Measurements from ENCODE around the gene AVPI1. TPM values are rescaled to one million over a fixed set of nuclear protein-coding genes. Genes with fewer than 3 reads are reported as not detected.

Gene AVPI1
- total and polyA plus RNA-seq, 10 of the 15 experiments (the other 5 are each of a cell fraction or from before 2014, with no cell fraction given): 0.08 to 1.4 (median 0.84) TPM

DNA sequence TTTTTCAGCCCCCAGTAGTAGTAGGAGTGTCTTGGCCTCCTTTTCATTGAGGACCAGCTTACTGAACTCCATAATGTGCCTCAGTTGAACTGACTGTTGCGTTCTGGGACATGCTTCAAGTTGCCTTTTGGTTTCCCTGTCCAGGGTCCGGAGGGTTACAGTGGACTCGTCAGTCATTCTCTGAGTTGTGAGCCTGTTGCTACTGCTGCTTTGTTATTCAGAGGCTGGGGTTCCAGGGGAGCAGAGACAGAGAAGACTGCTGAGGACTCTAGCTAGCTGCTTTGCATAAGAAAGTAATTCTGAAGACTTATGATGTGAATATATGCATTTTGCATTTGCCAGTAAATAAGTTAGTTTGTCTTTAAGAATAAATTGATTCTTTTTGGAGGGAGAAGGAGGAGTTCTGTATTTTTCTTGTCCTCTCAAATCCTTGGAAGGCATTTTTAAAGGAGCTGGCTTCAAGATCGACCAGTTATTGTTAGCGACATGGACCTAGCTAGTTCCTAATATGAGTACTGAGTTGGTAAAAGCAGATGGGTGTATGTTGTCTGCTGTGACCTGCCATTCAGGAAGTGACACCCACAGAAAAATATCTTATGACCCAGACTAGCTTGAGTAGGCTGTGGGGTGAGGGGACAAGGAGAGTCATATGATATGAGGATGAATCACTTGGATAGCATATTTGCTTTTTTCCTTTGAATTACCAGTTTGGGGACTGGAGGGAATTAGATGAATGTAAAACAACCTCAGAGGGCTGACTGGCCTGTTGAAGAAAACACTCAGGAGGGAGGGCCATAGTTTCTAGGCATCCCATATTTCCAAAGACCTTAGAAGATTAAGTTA is 38.3 kb downstream of the AVPI1 start (continued):
- TF ChIP-seq RCOR1 (conservative IDR thresholded peaks at IDR 0.05; ENCODE audit: low read depth, low read length) (no peak), KLF5 (IDR thresholded peaks at IDR 0.05; ENCODE audit: partially characterized antibody) (no peak), MXI1 (IDR thresholded peaks at IDR 0.05; ENCODE audit: low read depth, low read length) (no peak; the same call in 1 of the 2 replicates), BCLAF1 (IDR thresholded peaks at IDR 0.05) (no peak), JUNB (IDR thresholded peaks at IDR 0.05) (no peak; the same call in 1 of the 2 replicates), ZNF622 (IDR thresholded peaks at IDR 0.05) (no peak), BCL3 (IDR thresholded peaks at IDR 0.05; ENCODE audit: borderline replicate concordance, insufficient read depth, low read depth, low read length, poor library complexity, severe bottlenecking) (no peak), POLR2AphosphoS5 (IDR thresholded peaks at IDR 0.05; ENCODE audit: low read length) (peak; percentile 42; the same call in 1 of the 2 replicates), CREB1 (IDR thresholded peaks at IDR 0.05; ENCODE audit: low read depth) (0 out of 2 replicates have a peak, but pooled peaks have one; percentile 54), BMI1 (IDR thresholded peaks at IDR 0.05; ENCODE audit: borderline replicate concordance) (no peak), NR2C1 (IDR thresholded peaks at IDR 0.05) (no peak), HDAC6 (IDR thresholded peaks at IDR 0.05; ENCODE audit: unreplicated experiment) (no peak), NKRF (conservative IDR thresholded peaks at IDR 0.05) (no peak), ESRRA (IDR thresholded peaks at IDR 0.05; ENCODE audit: low read length) (no peak), NFXL1 (IDR thresholded peaks at IDR 0.05; ENCODE audit: borderline replicate concordance) (no peak), RUNX3 (IDR thresholded peaks at IDR 0.05; ENCODE audit: low read length) (peak; percentile 63), DPF2 (IDR thresholded peaks at IDR 0.05) (no peak), SRF (IDR thresholded peaks at IDR 0.05; ENCODE audit: low read depth in 2 of 2, low read length in 2 of 2) (no peak)
- TF ChIP-seq, protein P1, sequence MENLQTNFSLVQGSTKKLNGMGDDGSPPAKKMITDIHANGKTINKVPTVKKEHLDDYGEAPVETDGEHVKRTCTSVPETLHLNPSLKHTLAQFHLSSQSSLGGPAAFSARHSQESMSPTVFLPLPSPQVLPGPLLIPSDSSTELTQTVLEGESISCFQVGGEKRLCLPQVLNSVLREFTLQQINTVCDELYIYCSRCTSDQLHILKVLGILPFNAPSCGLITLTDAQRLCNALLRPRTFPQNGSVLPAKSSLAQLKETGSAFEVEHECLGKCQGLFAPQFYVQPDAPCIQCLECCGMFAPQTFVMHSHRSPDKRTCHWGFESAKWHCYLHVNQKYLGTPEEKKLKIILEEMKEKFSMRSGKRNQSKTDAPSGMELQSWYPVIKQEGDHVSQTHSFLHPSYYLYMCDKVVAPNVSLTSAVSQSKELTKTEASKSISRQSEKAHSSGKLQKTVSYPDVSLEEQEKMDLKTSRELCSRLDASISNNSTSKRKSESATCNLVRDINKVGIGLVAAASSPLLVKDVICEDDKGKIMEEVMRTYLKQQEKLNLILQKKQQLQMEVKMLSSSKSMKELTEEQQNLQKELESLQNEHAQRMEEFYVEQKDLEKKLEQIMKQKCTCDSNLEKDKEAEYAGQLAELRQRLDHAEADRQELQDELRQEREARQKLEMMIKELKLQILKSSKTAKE (IDR thresholded peaks at IDR 0.05; ENCODE audit: low read depth, poor library complexity, severe bottlenecking): no peak
- TF ChIP-seq, protein P2, sequence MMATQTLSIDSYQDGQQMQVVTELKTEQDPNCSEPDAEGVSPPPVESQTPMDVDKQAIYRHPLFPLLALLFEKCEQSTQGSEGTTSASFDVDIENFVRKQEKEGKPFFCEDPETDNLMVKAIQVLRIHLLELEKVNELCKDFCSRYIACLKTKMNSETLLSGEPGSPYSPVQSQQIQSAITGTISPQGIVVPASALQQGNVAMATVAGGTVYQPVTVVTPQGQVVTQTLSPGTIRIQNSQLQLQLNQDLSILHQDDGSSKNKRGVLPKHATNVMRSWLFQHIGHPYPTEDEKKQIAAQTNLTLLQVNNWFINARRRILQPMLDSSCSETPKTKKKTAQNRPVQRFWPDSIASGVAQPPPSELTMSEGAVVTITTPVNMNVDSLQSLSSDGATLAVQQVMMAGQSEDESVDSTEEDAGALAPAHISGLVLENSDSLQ (IDR thresholded peaks at IDR 0.05): peak; percentile 79
